Erythroblast (primary cell): ENCODE measurements around the gene CTSO.

Source experiments
- GATA1 ChIP-seq: IDR thresholded peaks from 2 replicates; pipeline ENCODE4 v1.6.1; 2011; ENCODE audit warnings: low read depth, mild to moderate bottlenecking, control low read depth, low read length, moderate library complexity
- POLR2A ChIP-seq: IDR thresholded peaks from 2 replicates; pipeline ENCODE4 v1.6.1; 2011; ENCODE audit warnings: mild to moderate bottlenecking, low read length

- TF ChIP-seq POLR2A (no peak), GATA1 (no peak)
These were observed 72.1 kb downstream of the CTSO start for GRCh38 chr4:155881555-155881954.
